SH-SY5Y (cell line): ENCODE measurements around the gene PRR15L.

Experiments used
- GATA2 ChIP-seq: IDR thresholded peaks from 2 replicates; pipeline ENCODE4 v1.6.1; 2011; ENCODE audit warnings: mild to moderate bottlenecking, low read depth, low read length
- GATA3 ChIP-seq: IDR thresholded peaks from 2 replicates; pipeline ENCODE4 v1.6.1; 2011; ENCODE audit warnings: low read depth, mild to moderate bottlenecking, low read length, moderate library complexity

DNA sequence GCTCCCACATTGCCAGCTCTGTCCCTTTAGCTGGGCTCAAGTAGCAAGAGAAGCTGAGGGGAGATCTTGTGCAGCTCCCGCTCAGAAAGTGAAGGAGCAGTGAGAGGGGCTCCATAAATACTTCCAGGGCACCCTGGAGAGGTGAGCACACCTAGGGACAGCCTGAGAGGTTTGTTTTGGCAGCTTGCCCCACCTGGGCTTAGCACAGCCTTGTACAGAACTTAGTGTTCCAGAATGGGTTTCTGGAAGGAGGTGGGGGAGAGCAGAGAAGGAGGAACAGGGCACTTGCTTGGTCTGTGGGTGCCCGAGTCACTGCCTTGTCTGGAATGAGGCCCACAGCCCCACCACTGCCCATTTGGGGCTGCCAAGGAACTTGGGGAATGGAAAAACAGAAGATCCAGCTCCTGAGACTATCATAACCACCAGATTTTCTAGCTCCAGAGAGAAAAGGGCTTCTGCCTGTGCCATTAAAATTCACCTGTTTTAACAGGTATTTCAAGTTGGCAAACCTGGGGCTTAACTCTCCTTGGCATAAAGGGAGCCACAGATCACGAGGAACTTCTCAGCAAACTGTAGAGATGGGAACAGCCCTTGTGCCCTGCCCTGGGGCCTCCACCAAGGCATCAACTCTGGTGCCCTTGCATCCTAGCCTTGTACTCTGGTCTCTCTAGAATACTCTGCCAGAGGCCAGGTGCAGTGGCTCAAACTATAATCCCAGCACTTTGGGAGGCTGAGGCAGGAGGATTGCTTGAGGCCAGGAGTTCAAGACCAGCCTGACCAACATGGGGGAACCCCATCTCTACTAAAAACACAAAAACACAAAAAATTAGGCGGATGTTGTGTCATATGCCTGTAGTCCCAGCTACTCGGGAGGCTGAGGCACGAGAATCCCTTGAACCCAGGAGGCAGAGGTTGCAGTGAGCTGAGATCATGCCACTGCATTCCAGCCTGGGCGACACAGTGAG, 1.9 kb downstream of the PRR15L start:
- no peak for TF ChIP-seq GATA3
- no peak for TF ChIP-seq GATA2
